ENCODE measurements around the gene RALGPS1.

DNA sequence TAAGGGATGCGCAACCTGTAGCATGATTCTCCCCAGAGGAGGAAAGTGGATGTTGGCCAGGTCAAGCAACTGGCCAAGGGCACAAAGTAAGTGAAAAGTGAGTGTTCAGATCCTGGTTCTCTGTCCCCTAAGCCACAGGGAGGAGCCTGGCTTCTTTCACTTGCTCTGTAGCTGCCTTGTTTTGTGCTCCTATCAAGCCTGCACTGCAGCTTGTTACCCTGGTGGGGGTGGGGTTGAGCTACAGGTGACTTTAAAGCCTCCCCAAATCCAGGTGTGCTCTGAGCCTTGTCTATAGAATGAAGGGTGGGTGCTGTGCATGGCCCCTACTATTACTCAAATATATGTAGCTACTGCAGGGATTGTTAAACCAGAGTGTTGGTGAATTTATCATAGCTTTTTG is 32.9 kb downstream of the RALGPS1 start:
- TF ChIP-seq POLR2A (IDR thresholded peaks at IDR 0.05), result no peak
- TF ChIP-seq, protein P1, sequence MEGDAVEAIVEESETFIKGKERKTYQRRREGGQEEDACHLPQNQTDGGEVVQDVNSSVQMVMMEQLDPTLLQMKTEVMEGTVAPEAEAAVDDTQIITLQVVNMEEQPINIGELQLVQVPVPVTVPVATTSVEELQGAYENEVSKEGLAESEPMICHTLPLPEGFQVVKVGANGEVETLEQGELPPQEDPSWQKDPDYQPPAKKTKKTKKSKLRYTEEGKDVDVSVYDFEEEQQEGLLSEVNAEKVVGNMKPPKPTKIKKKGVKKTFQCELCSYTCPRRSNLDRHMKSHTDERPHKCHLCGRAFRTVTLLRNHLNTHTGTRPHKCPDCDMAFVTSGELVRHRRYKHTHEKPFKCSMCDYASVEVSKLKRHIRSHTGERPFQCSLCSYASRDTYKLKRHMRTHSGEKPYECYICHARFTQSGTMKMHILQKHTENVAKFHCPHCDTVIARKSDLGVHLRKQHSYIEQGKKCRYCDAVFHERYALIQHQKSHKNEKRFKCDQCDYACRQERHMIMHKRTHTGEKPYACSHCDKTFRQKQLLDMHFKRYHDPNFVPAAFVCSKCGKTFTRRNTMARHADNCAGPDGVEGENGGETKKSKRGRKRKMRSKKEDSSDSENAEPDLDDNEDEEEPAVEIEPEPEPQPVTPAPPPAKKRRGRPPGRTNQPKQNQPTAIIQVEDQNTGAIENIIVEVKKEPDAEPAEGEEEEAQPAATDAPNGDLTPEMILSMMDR (IDR thresholded peaks at IDR 0.05), result no peak

All from vagina (tissue), 2 donors.